Measurements from ENCODE around the gene RUNX3.

The RUNX3 gene

DNA sequence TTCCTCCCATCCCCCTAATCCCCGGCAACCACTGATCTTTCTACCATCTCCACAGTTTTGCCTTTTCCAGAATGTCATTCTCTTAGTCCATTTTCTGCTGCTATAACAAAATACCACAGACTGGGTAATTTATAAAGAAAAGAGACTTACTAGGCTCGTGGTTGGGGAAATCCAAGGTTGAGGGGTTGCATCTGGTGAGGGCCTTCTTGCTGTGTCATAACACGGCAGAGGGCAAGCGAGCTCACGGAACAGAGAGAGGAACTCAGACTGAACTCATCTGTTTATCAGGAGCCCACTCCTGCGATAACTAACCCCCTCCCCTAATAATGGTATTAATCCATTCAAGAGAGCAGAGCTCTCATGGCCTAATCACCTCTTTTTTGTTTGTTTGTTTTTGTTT is 52.0 kb downstream of the RUNX3 start:
- no peak for DNase-seq

DNA sequence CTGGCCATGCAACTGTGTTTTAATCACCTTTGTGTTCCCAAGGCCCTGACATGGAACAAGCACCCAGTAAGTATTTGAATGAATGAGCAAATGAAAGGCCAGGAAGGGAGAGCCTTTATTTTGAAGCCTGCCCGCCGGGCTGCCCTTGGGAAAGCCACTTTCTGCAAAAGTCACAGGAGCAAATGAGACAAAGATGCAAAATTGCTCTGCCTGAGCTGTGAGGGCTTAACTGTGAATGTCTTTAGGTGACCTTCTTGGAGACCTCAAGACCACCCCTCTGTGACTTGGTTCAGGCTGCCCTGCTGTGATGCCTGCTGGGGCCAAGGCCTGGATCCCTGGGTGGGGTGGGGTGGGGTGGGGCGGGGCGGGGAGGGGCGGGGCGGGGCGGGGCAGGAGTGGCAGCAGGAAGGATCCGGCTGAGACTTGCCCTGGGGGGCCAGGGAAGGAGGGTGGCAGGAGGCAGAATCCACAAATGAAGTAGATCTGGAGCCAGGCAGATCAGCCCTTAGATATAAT is 54.0 kb downstream of the RUNX3 start:
- DNase-seq: no peak

DNA sequence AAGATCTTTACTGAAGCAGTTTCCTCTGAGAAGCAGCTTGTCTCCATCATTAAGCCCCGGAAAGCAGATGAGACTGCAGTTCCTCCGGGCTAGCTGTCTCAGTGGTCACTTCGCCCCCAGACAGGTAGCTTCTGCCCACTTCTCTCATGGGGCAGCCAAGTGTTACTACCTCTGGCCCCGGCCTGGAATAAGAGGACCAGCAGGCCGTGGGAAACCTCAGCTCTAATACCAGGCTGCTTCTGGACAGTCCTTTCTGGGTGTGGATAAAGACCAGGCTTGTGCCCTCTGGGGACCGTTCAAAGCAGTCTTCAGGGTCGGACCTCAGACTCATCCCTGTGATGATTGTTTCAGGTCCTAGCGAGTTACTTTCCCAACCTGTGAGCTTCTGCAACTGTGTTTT is 54.8 kb downstream of the RUNX3 start:
- no peak for DNase-seq

DNA sequence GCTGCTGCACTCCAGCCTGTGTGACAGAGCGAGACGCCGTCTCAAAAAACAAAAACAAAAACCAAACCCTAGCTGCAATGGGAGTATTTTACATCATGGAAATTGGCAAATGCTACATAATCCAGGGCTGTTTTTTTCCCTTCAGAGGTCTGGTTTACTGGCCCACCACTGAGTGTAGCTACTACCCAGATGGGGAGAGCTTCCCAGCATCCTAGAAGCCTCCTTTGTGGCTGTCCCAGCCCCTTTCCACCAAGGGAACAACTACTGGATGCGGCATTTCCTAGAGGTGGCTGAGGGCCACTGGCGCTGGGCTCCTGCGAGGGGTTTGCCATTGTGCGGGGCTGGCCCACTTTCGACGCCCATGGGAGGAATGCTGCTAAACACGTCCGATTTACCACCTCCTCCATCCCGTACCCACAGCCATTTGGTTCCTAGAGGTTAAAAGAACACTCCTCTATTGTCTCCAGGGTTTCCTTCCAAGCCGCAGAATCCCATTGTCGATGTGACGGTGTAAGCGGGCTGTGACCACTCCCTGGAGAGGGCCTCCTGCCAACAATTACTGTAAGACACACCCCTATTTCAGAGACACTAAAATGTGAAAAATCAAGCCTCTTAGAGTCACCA is 55.4 kb downstream of the RUNX3 start:
- no peak for DNase-seq

DNA sequence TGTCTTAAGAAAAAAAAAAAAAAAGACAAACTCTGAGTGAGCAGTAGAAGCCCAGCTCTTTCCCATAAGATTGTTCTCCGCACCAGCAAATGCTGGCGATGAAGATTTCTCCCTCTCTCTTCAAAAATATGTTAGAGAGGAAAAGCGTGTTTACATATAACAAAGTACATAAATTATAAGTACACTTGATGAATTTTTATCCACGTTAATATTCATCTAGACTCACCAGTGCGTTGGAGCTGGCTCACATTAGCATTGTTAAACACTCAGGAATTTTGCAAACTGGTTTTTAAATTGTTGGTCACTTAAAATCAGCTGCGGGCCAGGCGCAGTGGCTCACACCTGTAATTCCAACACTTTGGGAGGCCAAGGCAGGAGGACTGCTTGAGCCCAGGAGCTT is 56.0 kb downstream of the RUNX3 start:
- DNase-seq: no peak

DNA sequence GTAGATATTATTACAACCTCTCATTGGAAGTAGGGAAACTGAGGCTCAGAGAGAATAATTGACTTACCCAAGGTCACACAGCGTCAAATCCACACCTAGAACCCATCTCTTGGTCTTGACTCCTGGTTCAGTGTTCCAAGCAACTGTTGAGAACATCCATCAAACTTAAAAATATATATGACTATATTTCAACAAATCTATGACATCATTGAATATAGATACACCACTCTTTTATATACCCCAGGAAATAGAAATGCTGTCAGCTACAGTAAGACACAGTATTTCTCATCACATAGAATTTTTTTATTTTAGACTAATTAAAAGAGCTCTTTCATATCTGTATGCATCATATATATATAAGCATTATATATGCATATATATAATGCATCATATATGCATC is 56.9 kb downstream of the RUNX3 start:
- DNase-seq: no peak

DNA sequence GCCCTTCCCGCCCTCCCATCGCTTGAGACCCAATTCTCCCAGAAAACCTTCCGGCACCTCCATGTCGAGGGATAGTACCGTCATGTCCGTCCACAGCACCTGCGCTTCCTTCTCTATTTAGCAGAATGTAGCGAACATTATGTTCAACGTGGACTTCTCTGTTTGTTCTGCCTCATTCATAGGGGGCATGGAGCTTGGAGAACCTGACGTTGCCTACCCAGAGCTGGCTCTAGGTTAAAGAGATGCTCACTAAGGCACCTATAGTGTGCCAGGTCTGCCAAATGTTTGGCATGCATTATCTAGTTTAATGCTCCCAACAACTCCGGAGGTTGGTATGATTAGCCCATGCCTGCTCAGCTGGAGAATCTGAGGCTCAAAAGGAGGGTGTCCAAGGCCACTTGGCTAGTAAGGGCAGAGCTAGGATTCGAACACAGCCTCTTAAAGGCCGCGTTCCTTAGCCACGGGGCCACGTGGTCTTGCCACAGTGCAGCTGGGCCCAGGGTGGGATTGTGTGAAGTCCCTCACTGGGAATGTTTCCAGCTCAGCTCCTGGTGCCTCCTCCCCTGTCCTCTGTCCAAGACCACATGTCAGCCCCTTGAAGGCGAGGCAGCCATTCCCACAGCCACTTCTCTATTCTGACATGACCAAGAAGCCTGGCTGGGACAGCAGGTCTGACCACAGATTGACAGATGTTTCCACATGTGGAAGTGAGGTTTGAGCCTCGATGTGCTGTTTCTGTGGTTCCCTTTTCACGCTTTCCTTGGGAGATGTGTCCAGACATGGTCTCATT is 57.8 kb downstream of the RUNX3 start:
- DNase-seq: peak in 1 of 2 donors; percentile 23

DNA sequence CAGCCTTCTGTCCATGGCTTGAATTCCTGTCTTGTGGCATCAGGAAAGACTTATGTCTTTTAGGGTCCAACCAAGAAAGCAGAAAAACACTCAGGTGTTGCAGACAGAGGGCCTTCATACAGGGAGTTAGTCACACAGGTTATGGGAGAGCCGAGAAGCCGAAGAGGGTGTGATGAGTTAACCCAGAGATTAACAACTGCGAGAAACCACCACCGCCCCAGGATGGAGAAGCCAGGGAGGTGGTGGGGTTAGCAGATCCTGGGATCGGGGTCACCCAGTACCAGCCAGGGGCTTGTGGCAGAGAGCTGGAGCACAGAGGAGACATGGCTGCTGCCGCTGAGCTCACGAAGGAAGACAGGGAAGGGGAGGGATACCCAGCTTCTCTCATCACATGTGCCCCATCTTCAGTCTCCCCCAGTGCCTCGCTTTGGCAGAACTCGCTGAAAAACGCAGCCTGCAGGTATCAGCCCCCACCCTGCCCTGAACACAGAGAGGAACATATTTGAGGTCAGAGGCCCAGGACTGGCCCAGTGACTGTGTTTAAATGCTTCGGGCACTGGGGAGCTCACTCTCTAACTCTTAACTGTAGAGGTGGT is 58.7 kb downstream of the RUNX3 start:
- DNase-seq: no peak

DNA sequence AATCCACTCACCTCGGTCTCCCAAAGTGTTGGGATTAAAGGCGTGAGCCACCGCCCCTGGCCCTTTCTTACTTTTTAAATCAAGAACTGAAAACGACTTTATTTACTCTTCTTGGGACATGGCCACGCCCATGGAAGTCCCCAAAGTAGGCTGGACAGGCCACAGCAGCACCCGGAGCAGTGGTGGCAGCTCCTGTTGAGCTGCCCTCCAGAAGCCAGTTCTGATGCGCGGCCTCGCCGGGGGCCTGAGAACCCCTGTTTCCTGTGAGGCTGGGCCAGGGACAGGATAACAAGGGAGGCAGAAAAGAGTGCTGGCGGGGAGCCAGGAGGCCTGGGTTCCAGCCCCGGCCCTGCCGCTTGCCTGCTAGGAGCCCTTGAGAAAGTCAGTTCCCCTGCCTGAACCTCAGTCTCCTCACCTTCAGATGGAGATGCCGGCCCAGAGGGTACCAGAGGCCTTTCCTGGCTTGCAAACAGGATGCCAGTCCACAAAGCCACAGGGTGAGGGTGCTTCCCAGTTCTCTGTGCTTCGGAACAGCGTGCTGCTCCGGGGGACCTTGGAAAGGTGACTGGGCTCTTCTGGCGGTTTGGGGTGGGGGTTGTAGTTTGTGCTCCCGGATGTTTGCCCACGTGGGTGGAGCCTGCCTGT is 59.4 kb downstream of the RUNX3 start:
- peak in 1 of 2 donors; percentile 17 for DNase-seq

DNA sequence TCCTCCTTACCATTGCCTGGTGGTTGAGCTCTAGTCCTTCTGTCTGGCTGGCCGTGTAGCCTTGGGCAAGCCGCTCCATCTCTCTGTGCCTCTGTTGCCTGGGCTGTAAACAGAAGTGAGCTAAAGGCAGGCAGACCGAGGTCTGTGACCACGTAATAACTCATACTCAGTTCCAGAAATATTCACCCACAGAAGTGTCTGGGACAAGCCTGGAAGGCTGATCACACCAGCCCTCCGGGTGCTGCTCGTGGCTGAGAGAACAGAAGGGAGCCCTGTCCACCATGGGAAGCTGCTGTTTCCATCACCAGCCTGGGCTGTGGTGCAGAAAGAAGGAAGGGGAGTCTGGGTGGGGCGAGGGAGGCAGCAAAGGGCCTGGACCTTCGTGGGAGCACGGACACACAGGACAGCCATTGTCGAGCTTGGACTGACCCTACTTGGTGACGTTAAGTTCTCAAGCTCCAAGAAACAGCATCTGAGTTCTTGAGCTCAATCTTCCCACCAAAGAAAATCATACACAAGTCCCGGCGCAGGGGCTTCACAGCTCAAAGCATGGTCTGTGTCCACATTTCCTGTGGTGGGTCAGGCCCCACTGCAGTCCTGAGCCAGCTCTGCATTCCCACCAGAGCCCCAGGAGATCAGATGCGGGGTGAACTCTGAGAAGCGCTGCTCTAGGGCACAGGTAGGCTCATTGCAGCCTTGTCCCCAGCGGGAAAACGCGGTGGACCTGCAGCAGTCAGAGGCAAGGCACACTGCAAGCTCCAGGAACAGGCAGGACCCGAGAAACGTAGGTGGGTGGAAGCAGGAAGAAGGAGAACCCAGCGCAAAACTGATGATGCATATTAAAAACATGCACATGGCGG is 61.8 kb downstream of the RUNX3 start:
- no peak for DNase-seq

DNA sequence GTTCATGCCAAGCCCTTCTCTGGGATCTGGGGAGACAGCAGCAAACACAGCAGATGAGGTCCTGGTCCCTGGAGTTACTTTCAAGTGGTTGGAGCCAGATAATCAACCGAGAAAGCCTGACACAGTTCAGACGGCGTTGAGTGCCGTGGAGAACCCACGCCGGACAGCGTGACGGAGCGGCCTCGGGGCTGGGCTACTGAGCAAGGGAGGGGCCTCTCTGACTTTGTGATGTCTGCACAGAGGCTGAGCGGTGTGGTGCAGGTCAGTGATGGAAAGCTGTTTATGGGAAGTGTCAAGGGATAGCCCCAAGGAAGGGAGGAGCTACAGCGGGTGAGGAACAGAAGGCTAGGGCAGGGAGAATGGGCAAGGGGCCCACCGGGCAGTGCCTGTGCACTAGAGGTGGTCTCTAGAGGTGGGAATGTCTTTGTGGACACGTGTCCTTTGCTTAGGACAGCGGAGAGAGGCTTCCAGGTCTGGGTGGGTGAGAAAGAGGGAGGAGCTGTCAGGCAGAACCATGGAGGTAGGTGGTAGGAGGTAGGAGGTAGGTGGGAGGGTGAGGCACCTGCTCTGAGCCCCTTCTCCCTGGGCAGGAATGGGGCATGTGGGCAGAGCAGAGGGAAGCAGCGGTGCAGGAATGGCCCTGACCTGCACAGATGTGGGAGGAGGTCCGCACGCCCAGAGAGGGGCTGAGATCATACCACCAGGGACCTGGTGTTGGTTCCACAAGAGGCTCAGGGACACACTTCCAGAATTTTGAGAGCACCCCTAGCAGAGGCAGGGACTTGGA is 62.8 kb downstream of the RUNX3 start:
- DNase-seq: no peak

DNA sequence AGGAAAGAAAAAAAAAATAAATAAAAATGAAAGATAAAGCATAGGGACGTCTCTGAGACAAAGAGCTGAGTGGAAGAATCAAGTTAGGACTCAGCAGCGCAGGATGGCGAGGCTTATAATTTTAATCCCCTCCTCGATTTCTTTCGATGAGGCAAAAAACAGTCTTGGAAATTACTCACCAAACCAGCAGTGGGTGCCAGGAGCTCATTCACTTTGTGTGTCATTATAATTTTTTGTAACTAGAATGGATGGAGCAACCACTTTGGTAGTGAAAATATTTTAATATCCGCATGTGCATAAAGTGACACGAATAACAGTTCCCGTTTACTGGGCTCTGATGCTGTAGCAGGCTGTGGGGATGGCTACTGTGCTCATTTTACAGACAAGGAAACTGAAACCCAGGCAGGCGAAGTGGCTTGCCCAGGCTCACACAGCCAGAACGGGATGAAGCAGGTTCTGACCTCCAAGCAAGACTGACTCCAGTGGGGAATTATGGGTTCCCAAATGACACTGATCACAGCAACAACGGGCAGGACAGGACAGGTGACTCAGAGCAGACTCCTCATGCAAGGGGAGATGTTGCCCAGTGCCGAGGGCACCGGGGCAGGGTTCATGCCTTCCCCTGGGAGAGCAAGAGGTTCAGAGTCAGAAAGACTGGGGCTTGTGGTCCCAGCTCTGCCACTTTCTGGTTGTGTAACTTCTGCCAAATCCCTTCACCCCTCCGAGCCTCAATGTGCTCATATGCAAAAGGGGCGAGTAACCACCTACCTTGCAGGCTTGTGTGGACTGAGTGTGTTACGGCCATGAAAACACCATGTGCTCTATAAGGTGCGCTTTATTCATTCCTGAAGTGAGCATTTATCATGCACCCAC is 63.6 kb downstream of the RUNX3 start:
- DNase-seq: no peak

DNA sequence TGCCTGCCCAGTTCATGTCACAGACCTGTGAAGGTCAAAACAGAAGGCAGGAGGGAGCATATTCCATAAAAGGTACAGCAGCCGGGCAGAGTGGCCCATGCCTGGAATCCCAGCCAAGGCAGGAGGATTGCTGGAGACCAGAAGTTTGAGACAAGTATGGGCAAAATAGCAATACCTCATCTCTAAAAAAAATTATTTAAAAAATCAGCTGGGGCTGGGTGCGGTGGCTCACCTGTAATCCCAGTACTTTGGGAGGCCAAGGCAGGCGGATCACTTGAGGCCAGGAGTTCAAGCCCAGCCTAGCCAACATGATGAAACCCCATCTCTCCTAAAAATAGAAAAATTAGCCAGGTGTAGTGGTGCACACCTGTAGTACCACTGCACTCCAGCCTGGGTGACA is 64.5 kb downstream of the RUNX3 start:
- DNase-seq: no peak

DNA sequence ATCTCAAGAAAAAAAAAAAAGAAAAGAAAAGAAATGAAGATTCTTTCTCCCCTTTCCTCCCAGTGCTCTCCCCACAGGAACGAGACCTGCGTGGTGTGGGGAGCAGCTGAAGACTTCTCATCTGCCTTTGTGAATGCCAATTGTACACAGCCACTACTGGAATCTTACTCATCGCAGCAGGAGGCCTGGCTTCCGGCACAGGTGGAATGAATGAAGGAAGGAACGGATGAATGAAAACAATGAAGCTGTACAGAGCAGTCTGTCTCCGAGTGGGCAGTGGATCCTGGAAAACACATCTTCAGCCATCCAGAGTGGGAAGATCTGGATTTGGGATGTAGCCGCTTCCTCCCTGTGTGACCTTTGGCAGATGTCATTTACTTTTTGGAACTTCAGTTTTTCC is 64.9 kb downstream of the RUNX3 start:
- DNase-seq: no peak

DNA sequence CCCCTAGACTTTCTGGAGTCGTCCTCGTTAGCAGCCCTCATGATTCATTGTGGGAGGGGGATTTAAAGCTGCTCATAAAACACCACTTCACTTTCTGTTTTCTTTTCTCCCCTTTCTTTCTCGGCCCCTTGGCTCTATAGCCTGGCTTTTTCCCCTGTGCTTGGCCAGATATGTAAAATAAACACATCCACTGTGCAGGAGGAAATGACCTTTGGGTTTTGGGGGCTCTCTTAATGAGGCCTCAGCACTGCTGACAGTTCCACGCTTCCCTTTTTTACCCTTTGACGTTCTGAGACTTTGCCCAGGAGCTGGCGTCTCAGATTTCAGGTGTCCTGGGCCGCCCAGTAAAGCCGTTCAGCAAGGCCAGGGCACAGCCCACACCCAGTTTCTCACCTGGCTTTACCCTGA is 65.7 kb downstream of the RUNX3 start:
- DNase-seq: no peak

DNA sequence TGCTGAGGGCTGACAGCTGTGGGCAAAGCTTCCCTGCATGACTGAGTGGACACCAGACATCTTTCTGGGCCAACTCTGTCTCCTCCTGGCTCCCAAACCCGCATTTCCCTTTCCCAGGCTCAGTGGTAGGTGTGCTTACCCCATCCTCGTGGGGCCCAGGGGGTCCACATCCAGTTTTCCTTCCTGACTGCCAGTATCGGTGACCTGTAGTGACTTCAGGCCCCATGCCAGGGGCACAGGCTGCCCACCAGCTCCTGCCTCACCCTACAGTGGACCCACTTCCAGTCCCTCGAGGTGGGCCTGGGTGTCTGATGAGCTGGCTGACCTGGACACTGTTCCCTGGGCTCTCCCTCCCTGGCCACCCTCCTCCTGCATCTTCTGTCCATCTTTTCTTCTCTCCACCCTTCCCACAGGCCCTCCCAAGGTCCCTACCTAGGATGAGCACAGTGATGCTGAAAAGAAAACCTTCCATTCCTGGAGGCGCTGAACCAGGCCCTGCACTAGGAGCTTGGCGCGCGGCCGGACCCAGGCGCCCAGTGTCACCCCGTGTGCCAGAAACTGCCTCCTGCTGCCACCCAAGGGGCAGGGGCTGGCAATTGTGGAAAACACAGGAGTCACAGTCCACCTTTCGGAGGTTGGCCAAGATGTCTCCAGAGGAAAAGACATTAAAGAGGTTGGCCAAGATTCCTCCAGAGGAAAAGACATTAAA is 67.1 kb downstream of the RUNX3 start:
- DNase-seq: no peak

DNA sequence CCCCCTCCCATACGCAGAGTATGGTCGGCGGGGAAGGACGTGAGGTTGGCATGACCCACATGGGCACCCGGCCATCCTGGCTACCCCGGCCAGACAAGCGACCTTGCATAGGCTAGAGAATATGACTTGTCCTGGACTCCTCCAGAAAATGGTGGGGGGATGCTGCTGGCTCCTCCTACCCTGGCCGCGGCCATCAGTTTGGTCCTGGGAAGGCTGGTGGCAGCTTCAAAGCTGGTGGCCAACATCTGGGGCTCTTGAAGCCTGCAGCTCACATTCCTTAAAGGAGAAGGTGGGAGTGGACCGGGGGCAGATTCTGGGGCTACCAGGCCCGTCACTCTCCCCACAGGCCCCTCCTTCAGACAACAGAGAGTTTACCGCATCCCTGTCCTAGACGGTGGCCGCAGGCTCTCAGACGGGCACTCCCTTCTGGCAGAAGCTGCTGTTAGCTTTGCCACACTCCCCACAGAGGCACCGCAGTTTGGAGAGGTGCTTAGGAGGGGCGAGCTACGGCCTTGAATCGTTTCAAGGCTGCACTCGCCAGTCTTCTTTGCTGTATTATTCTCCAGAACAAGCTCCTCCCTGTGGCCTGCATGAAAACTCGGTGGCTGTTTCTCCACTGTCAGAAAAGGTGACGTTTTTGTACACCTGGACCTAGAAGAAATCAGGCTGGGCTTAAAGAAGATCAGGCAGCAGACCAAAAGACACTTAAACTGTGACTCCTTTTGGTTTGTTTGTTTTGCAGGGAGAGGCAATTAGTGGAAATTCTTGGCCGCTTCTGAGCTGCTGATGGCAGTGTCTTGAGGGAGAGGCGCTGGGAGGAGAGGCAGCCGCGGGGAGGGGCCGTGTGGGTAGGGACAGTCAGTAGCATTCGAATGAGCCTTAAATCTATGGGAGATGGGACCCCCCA is 68.0 kb downstream of the RUNX3 start:
- DNase-seq: no peak

DNA sequence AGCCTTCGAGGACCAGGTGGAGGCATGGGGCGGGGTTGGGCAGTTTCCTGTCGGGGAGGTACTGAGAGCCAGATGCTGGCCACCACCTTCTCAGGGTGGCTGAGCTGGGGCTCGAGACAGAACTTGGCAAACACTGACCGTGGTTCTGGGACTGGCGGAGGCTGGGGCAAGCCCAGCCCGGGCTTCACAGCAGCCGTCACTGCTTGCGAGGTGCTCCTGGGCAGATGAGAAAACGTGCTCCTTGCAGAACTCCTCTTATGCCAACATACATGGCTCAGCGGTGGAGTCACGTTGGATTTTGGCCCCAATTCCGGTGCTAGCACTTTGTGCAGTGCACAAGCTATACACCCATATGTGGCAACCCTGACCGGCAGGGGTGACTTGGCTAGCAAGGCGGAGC is 69.2 kb downstream of the RUNX3 start:
- no peak for DNase-seq

Measured in CD4-positive, alpha-beta T cell treated with Interleukin-4 for 1 hour (primary cell).